Testis (tissue), 3 donors: Measurements from ENCODE around the gene IGHMBP2. TPM values are rescaled to one million over a fixed set of nuclear protein-coding genes. Genes with fewer than 3 reads are reported as not detected.

Source experiments
- DNase-seq: peaks from one replicate; pipeline ENCODE4 v3.0.0-alpha.2; 2019
- H3K27ac ChIP-seq, 2 donors: fragments of 200-600 bp; sonication (generic); one replicate each; pipeline ENCODE4 v1.5.1; 2019
- H3K27me3 ChIP-seq: fragments of 200-600 bp; sonication (generic); one replicate; pipeline ENCODE4 v1.5.1; 2019
- H3K36me3 ChIP-seq: fragments of 200-600 bp; sonication (generic); one replicate; pipeline ENCODE4 v1.5.1; 2017; ENCODE audit warnings: low read depth; ENCODE audit errors: missing control alignments
- H3K4me1 ChIP-seq: fragments of 200-600 bp; sonication (generic); one replicate; pipeline ENCODE4 v1.5.1; 2019
- H3K4me3 ChIP-seq, 2 donors: fragments of 200-600 bp; sonication (generic); one replicate each; pipeline ENCODE4 v1.5.1; 2017 to 2019
- H3K9me3 ChIP-seq: fragments of 200-600 bp; sonication (generic); one replicate; pipeline ENCODE4 v1.5.1; 2017
- POLR2A ChIP-seq: fragments of 450-650 bp; IDR thresholded peaks from one replicate; pipeline ENCODE4 v1.6.1; 2017; ENCODE audit warnings: antibody characterized with exemption, mild to moderate bottlenecking, moderate library complexity
- WGBS, 2 donors: methylation state at CpG; one replicate each; pipeline ENCODE4 v1.1.5; 2018; 5-methylcytosine and 5-hydroxymethylcytosine counted together
- intact Hi-C: fragments of 100-400 bp; cut with DNase I; formaldehyde crosslinking; loops from one replicate; pipeline ENCODE4 v1.15.1; 2023; ENCODE audit warnings: low total_unique reads
- polyA plus RNA-seq: library from polyadenylated mRNA; stranded (reverse); fragments of 350-450 nt; fragmentation: Illumina TruSeq; extraction: RNeasy Lipid Tissue Mini Kit (QIAGEN cat#74804); gene quantifications from one replicate; pipeline ENCODE4 v1.2.3, GENCODE V29; 2014; ENCODE audit warnings: low read depth, low replicate concordance; ENCODE audit not compliant: insufficient read depth
- total RNA-seq, 2 donors: library from RNA; depleted of rRNA; stranded (reverse); fragments of >200 nt; gene quantifications; one replicate each; pipeline ENCODE4 v1.2.3, GENCODE V29; 2016
- TF ChIP-seq, protein P1 (sequence below), 3 experiments: fragments of 450-650 bp in 2 of 3; fragments of 200-600 bp in 1 of 3; sonication (generic) in 1 of 3; IDR thresholded peaks; one replicate each; pipeline ENCODE4 v1.5.1; 2016 to 2019; ENCODE audit warnings: antibody characterized with exemption in 3 of 3, mild to moderate bottlenecking in 2 of 3, moderate library complexity in 1 of 3

IGHMBP2 gene
- total and polyA plus RNA-seq, 3 donors from 2014 or later, result 42.6 to 68.9 (median 47.1) TPM

- Histone ChIP-seq H3K27me3 (no peaks in the 10 kb centered on the region), H3K27ac (no peak overlapping the region)
- intact Hi-C loops, result no loop called here
Observed at GRCh38 chr11:68857037-68857586, 46.6 kb upstream of the IGHMBP2 start.

DNA sequence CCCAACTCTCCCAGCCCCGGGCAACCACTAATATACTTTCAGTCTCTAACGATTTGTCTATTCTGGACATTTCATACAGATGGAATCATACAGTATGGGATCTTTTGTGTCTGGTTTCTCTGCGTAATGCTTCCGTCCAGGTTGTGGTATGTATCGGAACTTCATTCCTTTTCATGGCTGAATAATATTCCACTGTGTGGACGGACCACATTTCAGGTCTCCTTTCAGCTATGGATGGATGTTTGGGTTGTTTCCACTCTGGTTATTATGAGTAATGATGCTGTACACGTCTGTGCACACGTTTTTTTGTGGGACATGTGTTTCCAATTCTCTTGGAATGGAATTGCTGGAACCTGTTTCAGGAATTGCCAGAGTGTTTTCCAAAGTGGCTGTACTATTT lies 44.6 kb upstream of the IGHMBP2 start:
- Histone ChIP-seq H3K27me3 (no peaks in the 10 kb centered on the region), H3K4me3 (no peak overlapping the region), H3K9me3 (no peaks in the 10 kb centered on the region), H3K36me3 (no peaks in the 10 kb centered on the region), H3K4me1 (peaks cover 12% of the 10 kb centered on the region), H3K27ac (no peak overlapping the region)
- no peak for DNase-seq
- WGBS, 2 donors, result 84 to 89% methylated on average over 8 of the region's 8 CpGs
- TF ChIP-seq, protein P1, sequence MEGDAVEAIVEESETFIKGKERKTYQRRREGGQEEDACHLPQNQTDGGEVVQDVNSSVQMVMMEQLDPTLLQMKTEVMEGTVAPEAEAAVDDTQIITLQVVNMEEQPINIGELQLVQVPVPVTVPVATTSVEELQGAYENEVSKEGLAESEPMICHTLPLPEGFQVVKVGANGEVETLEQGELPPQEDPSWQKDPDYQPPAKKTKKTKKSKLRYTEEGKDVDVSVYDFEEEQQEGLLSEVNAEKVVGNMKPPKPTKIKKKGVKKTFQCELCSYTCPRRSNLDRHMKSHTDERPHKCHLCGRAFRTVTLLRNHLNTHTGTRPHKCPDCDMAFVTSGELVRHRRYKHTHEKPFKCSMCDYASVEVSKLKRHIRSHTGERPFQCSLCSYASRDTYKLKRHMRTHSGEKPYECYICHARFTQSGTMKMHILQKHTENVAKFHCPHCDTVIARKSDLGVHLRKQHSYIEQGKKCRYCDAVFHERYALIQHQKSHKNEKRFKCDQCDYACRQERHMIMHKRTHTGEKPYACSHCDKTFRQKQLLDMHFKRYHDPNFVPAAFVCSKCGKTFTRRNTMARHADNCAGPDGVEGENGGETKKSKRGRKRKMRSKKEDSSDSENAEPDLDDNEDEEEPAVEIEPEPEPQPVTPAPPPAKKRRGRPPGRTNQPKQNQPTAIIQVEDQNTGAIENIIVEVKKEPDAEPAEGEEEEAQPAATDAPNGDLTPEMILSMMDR (IDR thresholded peaks at IDR 0.05), result no peak
- no peak for TF ChIP-seq POLR2A
- intact Hi-C loops, result no loop called here

More at GRCh38 chr11:68857037-68857586, 46.6 kb upstream of the IGHMBP2 start:
- Histone ChIP-seq H3K9me3 (no peaks in the 10 kb centered on the region), H3K4me1 (peaks cover 12% of the 10 kb centered on the region), H3K36me3 (no peaks in the 10 kb centered on the region), H3K4me3 (no peak overlapping the region)
- TF ChIP-seq POLR2A, result no peak
- TF ChIP-seq, protein P1 (IDR thresholded peaks at IDR 0.05), result no peak
- no peak for DNase-seq
- 75 to 77% methylated on average over 8 of the region's 8 CpGs for WGBS, 2 donors

DNA sequence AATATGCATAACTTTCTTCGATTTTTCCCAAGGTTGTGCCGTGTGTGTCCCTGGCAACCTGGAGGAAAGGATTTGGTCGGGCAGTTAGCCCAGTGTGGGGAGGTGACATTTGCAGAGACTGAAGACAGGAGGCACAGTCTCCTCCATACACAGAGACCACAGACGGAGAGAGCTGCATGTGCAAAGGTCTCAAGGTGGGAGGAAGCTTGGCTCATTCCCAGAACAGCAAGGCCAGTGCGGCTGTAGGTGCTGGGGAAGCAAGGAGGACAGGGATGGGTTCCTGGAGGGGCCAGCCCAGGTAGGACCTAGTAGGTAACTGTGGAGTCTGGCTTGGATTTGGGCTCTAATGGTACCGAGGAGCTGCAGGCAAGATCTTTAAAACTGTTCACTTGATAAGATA lies 41.3 kb upstream of the IGHMBP2 start:
- 64 to 77% methylated on average over 6 of the region's 6 CpGs for WGBS, 2 donors
- no peaks in the 10 kb centered on the region for H3K9me3 ChIP-seq
- no peak overlapping the region for H3K4me3 ChIP-seq
- H3K4me1 ChIP-seq, result peaks cover 2% of the 10 kb centered on the region
- H3K36me3 ChIP-seq, result no peaks in the 10 kb centered on the region
- DNase-seq, result no peak
- no peaks in the 10 kb centered on the region for H3K27me3 ChIP-seq
- TF ChIP-seq POLR2A, result no peak
- TF ChIP-seq, protein P1 (IDR thresholded peaks at IDR 0.05), result no peak
- no peak overlapping the region for H3K27ac ChIP-seq
- intact Hi-C loops, result no loop called here

DNA sequence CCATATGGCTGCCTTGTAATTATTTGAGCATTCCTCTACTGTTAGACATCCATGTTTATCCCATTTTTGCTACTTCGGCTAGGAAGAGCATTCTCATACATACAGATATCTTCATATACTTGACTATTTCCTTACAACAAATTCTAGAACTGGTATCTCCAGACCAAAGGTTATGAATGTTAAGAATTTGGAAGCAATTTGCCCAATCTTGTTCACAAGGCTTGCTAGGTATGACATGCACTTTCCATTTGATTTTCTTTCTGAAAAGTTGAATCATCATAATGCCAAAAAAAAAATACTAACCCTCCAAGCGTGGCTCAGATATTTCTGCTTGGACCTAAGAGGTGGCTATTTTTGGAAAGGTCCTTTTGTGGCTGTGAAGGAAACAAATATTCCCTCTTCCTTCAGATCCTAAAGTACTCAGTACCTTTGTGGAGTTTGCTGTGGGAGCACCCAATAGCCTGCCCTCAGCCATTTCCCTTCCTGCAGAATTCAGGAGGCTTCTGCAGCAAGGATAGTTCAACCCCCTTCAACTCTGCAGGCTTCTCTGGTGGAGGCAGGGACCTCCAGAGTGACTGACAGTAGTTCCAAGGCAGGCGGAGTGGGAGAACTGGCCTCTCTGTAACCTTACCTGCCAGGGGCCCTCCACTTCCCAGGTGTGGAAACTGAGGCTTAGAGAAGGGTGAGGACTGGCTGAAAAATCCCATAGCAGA lies 40.0 kb upstream of the IGHMBP2 start:
- Histone ChIP-seq H3K27me3 (no peaks in the 10 kb centered on the region), H3K4me1 (no peaks in the 10 kb centered on the region), H3K36me3 (no peaks in the 10 kb centered on the region), H3K4me3 (no peak overlapping the region), H3K9me3 (no peaks in the 10 kb centered on the region), H3K27ac (no peak overlapping the region)
- intact Hi-C loops, result no loop called here
- 89 to 91% methylated on average over 3 of the region's 3 CpGs for WGBS, 2 donors
- DNase-seq, result no peak
- TF ChIP-seq, protein P1 (IDR thresholded peaks at IDR 0.05), result no peak
- no peak for TF ChIP-seq POLR2A

DNA sequence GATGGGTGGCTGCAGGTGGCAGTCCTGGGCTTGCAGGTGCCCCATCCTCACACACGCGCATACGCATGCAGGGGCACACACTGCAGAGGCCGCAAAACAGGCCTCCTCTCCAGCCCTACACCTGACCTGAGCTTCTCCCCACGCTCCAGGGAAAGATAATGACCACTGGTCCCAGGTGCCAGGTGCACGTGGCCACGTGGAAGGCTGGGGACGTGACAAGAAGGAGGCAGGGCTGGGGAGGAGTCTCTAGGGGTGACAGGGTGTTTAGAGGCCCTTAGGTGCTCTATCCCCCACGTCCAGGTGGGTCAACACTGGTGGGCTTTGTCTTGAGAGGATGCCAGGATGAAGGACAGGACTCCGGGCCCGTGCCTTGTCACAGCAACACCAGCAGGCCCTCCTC lies 38.5 kb upstream of the IGHMBP2 start:
- H3K27me3 ChIP-seq, result no peaks in the 10 kb centered on the region
- no peaks in the 10 kb centered on the region for H3K9me3 ChIP-seq
- H3K27ac ChIP-seq, result no peak overlapping the region
- H3K4me1 ChIP-seq, result peaks cover 10% of the 10 kb centered on the region
- no peak for DNase-seq
- TF ChIP-seq, protein P1 (IDR thresholded peaks at IDR 0.05), result no peak
- no peak for TF ChIP-seq POLR2A
- no peak overlapping the region for H3K4me3 ChIP-seq
- intact Hi-C loops, result no loop called here
- 90% methylated on average over 8 to 11 of the region's 11 CpGs for WGBS, 2 donors
- no peaks in the 10 kb centered on the region for H3K36me3 ChIP-seq
